Osteocyte (in vitro differentiated cells): Measurements from ENCODE around the gene CCS. TPM values are rescaled to one million over a fixed set of nuclear protein-coding genes. Genes with fewer than 3 reads are reported as not detected.

Experiments
- DNase-seq: peaks from one replicate; pipeline ENCODE4 v3.0.0; 2021; ENCODE audit warnings: mixed read lengths; ENCODE audit not compliant: unreplicated experiment; ENCODE audit errors: extremely low spot score
- H3K27ac Mint-ChIP-seq: one replicate; pipeline ENCODE4 v1.8.0; 2021; ENCODE audit warnings: mild to moderate bottlenecking, mixed read lengths; ENCODE audit not compliant: unreplicated experiment
- H3K27me3 Mint-ChIP-seq: one replicate; pipeline ENCODE4 v1.8.0; 2021; ENCODE audit warnings: mixed read lengths; ENCODE audit not compliant: unreplicated experiment
- H3K36me3 Mint-ChIP-seq: one replicate; pipeline ENCODE4 v1.8.0; 2021; ENCODE audit warnings: mixed read lengths; ENCODE audit not compliant: unreplicated experiment
- H3K4me1 Mint-ChIP-seq: one replicate; pipeline ENCODE4 v1.8.0; 2021; ENCODE audit warnings: mixed read lengths; ENCODE audit not compliant: unreplicated experiment
- H3K4me3 Mint-ChIP-seq: one replicate; pipeline ENCODE4 v1.8.0; 2021; ENCODE audit warnings: mild to moderate bottlenecking, moderate library complexity, mixed read lengths; ENCODE audit not compliant: unreplicated experiment
- H3K9me3 Mint-ChIP-seq: one replicate; pipeline ENCODE4 v1.8.0; 2021; ENCODE audit warnings: mixed read lengths; ENCODE audit not compliant: unreplicated experiment
- total RNA-seq: library from RNA; stranded (reverse); gene quantifications from 2 replicates; pipeline ENCODE4 v1.2.1, GENCODE V29; 2021
- TF ChIP-seq, protein P1 (sequence below): fragments of 200-600 bp; sonication (generic); IDR thresholded peaks from 2 replicates; pipeline ENCODE4 v1.5.0; 2021; ENCODE audit warnings: antibody characterized with exemption, mild to moderate bottlenecking, moderate library complexity

Gene CCS
- total RNA-seq, 1 donor from 2014 or later = 46.8 TPM

DNA sequence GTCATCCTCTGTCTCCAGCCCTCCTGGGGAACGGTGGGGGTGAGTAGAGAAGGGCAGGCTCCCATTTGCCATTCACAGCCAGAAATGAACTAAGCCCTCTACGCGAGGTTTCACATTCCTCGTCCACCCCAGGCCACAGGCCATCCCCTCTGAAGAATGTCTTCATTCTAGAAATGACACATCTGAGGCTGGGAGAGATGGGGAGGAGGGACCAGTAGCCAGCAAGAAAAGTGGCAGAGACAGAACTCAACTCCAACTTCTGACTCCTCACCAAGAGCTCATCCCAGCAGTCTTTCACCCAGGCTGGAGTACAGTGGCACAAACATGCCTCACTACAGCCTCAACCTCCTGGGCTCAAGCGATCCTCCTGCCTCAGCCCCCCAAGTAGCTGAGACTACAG, 28.0 kb upstream of the CCS start:
- Mint-ChIP-seq H3K27me3 (peaks cover 5% of the 10 kb centered on the region), H3K4me1 (no peaks in the 10 kb centered on the region), H3K9me3 (no peaks in the 10 kb centered on the region), H3K36me3 (no peaks in the 10 kb centered on the region), H3K27ac (no peak overlapping the region), H3K4me3 (no peak overlapping the region)
- TF ChIP-seq, protein P1, sequence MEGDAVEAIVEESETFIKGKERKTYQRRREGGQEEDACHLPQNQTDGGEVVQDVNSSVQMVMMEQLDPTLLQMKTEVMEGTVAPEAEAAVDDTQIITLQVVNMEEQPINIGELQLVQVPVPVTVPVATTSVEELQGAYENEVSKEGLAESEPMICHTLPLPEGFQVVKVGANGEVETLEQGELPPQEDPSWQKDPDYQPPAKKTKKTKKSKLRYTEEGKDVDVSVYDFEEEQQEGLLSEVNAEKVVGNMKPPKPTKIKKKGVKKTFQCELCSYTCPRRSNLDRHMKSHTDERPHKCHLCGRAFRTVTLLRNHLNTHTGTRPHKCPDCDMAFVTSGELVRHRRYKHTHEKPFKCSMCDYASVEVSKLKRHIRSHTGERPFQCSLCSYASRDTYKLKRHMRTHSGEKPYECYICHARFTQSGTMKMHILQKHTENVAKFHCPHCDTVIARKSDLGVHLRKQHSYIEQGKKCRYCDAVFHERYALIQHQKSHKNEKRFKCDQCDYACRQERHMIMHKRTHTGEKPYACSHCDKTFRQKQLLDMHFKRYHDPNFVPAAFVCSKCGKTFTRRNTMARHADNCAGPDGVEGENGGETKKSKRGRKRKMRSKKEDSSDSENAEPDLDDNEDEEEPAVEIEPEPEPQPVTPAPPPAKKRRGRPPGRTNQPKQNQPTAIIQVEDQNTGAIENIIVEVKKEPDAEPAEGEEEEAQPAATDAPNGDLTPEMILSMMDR = no peak
- no peak for DNase-seq

DNA sequence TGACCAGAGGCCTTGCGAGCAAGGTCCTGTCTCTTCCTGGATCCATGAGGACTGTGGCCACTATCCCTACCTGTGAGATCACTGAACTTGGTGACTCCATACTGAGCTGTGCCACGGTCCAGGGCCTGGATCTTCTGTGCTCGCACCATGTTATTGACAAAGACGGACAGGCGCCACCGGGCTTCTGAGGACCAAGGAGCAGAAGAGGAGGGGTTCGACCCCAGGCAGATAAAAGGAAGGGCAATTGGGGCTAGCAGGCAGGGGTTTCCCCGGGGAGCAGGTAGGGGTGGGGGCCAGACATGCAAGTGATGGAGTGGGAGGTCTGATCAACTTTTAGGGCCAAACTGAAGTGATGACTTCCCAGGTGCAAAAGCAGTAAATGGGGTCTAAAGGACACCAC, 26.8 kb upstream of the CCS start:
- no peaks in the 10 kb centered on the region for H3K36me3 Mint-ChIP-seq
- no peaks in the 10 kb centered on the region for H3K4me1 Mint-ChIP-seq
- TF ChIP-seq, protein P1 = no peak
- no peaks in the 10 kb centered on the region for H3K9me3 Mint-ChIP-seq
- no peak overlapping the region for H3K4me3 Mint-ChIP-seq
- peaks cover 16% of the 10 kb centered on the region for H3K27me3 Mint-ChIP-seq
- no peak overlapping the region for H3K27ac Mint-ChIP-seq
- DNase-seq = no peak

GRCh38 chr11:66567787-66568123, 25.2 kb upstream of the CCS start:
- H3K9me3 Mint-ChIP-seq = no peaks in the 10 kb centered on the region
- no peaks in the 10 kb centered on the region for H3K4me1 Mint-ChIP-seq
- DNase-seq = no peak
- H3K27ac Mint-ChIP-seq = no peak overlapping the region
- peaks cover 16% of the 10 kb centered on the region for H3K27me3 Mint-ChIP-seq
- H3K4me3 Mint-ChIP-seq = no peak overlapping the region
- TF ChIP-seq, protein P1 = no peak
- H3K36me3 Mint-ChIP-seq = no peaks in the 10 kb centered on the region

DNA sequence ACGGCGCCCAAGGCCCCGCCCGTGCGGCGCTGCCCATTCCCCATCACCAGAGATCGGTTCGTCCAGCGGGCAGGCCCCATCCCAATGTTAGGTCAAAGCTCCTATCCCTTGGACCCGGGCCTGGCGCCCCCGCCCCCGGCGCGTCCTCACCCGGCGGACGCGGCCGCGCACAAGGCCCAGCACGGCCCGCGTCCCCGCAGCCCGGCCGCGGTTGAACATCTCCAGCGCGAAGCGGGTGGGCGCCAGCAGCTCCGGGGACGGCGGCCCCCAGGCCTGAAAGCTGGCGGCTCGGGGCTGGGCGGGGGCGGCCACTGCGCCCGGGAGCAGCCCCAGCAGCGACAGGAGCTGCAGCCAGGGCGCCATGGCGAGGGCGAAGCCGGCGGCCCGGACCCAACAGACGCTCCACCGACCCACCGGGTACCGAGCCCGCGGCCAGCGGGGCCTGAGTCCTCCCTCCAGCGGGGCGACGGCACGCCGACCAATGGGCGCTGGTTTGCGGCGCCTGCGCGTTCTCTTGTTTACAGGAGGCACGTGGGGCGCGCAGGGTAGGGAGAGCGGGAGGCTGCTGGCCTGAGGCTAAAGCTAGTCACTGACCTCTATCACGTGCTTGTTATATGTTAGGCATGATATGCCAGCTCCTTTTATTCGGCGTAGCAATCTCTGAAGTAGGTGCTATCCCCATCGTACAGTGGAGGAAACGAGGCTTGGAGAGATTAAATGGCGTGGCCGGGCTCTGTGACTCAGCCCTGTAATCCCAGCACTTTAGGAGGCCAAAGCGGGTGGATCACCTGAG, 24.7 kb upstream of the CCS start, which contains the start of gene CTSF:
Gene CTSF, minus strand, starts transcription at position 483 of the 793 bp plus-strand sequence. Its CDS starts 120 bp downstream, at position 363.
- no peak within 1 kb of the TSS for H3K4me3 Mint-ChIP-seq
- no peaks in the 10 kb centered on the region for H3K9me3 Mint-ChIP-seq
- no peaks in the 10 kb centered on the region for H3K36me3 Mint-ChIP-seq
- no peaks in the 10 kb centered on the region for H3K4me1 Mint-ChIP-seq
- no peak for DNase-seq
- H3K27me3 Mint-ChIP-seq = peaks cover 16% of the 10 kb centered on the region
- TF ChIP-seq, protein P1 = no peak
- no peak within 1 kb of the TSS for H3K27ac Mint-ChIP-seq

- H3K27ac Mint-ChIP-seq = no peak overlapping the region
- H3K36me3 Mint-ChIP-seq = no peaks in the 10 kb centered on the region
Measured at GRCh38 chr11:66569076-66569475, 23.9 kb upstream of the CCS start.

More at GRCh38 chr11:66569076-66569475, 23.9 kb upstream of the CCS start:
- Mint-ChIP-seq H3K9me3 (no peaks in the 10 kb centered on the region), H3K27me3 (peaks cover 22% of the 10 kb centered on the region), H3K4me3 (no peak overlapping the region), H3K4me1 (no peaks in the 10 kb centered on the region)
- no peak for DNase-seq
- TF ChIP-seq, protein P1 = no peak
